Measurements from ENCODE around the gene CHP2.
"Not testable (repeated sequence)": the region's sequence is repeated elsewhere in the genome, so short reads cannot be mapped to it uniquely, and the experiment has no call there.

The CHP2 gene

DNA sequence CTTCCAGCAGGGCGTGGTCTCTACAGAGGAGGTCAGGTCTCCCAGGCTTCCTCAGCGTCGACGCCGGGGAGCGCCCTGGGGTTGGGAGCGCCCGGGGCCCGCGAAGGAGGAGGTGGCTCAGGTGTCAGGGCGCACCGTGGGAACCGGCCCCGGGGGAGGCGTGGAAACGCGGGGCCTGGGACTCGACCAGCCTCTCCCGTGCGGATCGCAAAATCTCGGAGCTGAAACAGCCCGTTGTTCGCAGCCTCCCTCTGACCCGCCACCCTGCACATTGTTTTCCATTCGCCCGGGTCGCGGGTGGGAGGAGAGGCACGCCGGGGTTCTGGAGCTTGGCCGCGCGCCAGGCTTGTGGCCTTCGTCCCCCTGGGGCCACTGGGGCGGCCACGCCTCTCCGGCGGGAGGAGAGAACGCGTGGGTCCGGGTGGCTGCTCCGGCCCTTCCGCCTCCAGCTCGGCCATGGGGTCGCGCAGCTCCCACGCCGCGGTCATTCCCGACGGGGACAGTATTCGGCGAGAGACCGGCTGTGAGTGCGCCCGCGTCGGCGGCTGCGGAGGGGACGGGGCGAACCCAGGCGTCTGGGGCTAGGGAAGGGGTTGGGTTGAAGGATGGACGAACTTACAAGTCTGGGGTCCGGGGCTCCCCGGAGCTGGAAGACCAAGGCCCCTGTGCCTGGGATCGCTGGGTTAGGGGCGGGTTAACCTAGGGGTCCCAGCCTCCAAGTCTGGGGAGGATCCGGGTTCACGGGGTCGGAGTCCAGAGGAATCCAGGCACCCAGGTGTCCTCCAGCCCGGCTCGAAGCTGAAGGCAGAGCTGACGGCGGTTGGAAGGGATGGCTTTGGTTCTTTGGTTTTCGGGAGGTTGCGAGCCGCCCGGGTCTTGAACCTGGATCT is at the start of gene CHP2:
CHP2 (plus strand) TSS at position 433 of the 890 bp plus-strand sequence; CDS start at position 457, 24 bp downstream.
- no peak for DNase-seq (ENCODE audit: low spot score)

DNA sequence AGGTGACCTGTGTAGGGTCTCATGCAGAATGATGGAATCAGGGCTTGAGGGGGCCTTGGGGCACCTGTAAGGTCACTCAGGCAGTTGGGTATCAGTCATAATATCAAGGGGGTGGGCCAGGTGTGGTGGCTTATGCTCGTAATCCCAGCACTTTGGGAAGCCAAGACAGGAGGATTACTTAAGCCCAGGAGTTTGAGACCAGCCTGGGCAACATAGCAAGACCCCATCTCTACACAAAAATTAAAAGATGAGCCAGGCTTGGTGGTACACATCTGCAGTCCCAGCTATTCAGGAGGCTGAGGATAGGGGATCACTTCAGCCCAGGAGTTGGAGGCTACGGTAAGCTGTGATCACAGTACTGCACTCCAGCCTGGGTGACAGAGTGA is 49.3 kb upstream of the CHP2 start:
- DNase-seq (ENCODE audit: low spot score), result no peak

DNA sequence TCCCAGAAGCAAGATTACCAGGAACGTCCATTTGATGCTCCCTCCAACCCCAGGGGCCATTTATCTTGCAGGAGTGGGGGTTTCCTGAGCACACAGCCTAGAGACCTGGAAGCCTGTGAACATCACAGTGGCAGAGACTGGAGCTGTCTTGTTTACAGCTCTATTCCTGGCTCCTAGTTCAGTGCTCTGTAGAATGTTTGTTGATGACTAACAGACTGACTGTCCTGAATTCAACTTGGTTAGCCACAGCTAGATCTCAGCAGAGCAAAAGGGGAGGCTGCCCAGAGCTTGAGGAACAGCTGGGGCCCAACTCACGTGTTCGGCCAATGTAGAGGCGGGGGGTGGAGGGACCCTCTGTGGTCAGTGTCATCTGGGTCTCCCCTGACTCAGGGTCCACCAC is 48.4 kb upstream of the CHP2 start:
- DNase-seq (ENCODE audit: low spot score), result no peak

DNA sequence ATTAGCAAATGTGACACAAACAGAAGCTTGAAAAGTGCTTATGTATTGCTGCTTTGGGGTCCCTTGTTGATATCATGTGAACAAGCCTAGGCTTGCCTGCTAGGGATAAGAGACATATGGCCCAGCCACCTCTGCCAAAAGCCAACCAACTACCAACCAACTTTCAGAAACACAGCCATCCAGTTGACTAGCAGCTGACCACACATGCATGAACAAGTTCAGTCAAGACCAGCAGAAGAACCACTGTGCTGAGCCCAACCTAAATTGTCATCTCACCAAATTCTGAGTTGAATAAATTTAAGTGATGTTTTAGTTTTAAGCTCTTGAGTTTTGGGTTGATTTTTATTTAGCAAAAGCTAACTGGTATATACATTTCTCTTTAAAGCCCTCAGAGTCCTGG is 45.3 kb upstream of the CHP2 start:
- DNase-seq (ENCODE audit: low spot score), result no peak

DNA sequence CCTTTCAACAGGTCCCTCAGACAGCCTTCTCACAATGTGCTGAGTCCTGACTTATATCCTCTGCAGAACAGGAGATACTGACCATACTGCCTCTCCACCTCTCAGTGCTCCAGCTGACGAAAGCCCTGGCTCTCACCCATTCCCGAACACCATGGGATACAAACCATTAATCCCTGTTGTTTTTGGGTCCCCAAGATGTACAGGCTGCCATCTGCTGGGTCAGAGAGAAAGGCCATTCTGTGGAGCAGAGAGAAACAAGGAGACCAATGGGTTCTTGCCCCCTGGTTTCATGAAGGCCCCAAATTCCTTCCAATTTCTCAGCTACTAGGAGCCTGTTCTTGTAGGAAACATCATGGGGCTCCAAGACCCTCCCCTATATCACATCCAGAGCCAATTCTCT is 44.8 kb upstream of the CHP2 start:
- no peak for DNase-seq (ENCODE audit: low spot score)

DNA sequence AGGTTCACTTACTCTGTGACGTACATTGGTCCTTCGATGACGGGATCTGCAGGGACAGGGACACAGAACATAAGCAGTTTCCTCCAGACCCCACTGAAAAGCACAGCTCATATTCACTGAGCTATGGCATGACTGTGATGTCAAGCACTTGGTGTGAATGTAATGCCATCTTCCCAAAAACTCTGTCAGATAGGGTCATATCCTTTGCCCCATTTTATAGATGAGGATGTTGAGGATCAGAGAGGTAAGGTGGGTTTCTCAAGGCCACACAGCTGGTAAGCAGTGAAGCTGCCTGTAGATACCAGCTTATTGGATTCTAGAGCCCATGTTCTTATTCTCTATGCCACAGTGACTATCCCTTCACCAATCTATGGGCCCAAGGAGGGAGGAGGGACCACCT is 44.3 kb upstream of the CHP2 start:
- DNase-seq (ENCODE audit: low spot score), result no peak

DNA sequence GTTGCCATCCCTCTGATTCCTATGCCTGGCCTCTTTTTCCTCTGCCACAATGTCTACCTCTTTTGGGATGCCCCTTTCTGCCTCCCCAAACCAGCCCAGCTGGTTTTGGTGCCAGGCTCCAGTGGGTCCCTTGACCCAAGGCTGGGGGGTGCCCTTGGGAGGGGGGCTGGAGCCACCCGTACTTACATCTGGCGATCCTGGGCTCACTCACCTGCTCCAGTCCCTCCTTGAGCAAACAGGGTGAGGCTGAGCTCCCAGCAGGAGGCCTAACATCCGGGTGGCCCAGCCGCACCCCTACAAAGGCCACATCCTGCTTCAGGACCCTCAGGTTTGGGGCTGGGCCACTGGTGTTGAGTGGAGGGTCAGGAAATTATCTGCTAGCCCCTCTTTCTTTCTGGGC is 43.0 kb upstream of the CHP2 start:
- DNase-seq (ENCODE audit: low spot score), result no peak

DNA sequence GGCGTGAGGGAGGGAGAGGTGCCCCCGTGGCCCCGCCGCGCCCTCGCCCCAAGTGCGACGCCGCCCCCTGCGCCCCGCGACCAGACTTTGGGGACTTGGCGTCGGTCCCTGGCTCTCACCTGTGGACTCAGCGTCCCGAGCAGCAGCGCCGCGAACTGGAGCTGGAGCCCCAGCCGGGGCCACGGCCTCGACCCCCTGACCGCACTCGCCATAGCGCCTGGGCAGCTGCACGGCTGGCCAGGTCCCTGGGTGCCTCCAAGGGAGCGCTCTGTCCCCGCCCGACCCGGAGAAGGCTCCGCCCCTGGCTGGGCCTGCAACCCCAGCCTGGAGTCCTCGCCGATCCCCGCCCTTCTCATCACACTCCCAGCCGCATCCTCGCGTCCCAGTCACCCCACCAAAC is 41.9 kb upstream of the CHP2 start, which contains the start of gene ERN2:
ERN2 (minus strand) TSS at position 247 of the 400 bp plus-strand sequence; CDS start at position 212, 35 bp downstream.
- no peak for DNase-seq (ENCODE audit: low spot score)

DNA sequence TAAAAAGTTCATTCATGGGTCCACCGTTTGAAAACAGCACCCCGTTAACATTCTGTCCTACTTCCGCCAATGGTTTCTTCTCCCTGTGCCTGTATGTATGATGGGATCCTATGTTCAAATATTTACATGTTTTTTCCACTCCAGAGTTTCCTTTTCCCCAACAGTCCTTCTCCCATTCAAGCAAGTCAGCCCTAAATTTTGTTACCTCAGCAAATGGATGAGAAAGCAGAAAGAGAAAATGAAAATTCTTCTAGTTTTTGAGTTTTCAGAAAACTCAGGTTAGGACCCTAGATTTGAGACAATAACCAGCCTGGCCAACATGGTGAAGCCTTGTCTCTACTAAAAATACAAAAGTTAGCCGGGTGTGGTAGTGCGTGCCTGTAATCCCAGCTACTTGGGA is 38.3 kb upstream of the CHP2 start:
- no peak for DNase-seq (ENCODE audit: low spot score)

DNA sequence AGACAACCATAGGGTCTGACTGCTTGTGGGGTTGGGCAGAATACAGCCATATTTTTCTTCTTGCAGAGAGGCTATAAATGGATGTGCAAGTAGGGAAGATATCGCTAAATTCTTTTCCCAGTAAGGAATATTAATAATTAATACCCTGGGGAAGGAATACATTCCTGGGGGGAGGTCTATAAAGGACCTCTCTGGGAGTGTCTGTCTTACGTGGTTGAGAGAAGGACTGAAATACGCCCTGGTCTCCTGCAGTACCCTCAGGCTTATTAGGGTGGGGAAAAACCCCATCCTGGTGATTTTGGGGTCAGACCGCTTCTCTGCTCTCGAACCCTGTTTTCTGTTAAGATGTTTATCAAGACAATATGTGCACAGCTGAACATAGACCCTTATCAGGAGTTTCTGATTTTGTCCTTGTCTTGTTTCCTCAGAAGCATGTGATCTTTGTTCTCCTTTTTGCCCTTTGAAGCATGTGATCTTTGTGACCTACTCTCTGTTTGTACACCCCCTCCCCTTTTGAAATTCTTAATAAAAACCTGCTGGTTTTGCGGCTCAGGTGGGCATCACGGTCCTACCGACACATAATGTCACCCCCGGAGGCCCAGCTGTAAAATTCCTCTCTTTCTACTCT is 32.1 kb upstream of the CHP2 start:
- not testable (repeated sequence) for DNase-seq (ENCODE audit: low spot score)

DNA sequence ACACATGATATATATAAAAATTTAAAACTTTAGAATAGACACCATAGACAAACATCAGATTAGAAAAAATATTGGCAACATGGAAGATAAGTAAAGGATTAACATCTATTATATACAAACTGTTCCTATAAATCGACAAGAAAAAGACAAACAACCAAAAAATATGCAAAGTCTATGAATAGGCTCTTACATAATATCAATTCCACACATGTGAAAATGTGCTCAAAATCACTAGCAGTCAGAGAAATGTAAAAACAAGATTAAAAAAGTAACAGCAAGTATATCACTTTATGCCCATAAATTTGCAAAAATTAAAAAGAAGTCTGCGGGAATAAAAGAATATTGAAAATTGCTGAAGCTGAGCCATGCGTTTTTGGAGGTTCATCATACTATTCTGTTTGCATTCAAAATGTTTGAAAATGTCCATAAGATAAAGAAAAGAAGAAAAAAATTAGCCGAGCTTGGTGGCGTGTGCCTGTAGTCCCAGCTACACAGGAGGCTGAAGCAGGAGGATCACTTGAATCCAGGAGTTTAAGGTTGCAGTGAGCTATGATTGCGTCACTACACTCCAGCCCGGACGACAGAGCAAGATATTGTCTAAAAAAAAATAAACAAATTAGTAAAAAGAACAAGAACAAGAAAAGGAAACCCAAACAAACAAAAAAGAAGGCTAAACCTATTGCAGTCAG is 30.6 kb upstream of the CHP2 start:
- no peak for DNase-seq (ENCODE audit: low spot score)

DNA sequence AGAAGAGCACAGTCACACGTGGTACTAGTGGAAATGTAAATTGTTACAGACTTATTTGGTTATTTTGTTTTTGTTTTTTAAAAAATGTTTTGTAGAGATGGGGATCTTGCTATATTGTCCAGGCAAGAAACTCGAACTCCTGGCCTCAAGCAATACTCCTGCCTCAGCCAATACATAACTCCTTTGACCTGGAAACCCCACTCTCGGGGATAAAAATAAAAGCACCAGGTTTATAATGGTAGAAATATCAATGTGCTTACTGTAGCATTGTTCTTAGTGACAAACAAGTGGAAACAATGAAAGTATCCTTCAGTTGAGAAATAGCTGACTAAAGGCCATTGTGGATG is 30.1 kb upstream of the CHP2 start:
- no peak for DNase-seq (ENCODE audit: low spot score)

DNA sequence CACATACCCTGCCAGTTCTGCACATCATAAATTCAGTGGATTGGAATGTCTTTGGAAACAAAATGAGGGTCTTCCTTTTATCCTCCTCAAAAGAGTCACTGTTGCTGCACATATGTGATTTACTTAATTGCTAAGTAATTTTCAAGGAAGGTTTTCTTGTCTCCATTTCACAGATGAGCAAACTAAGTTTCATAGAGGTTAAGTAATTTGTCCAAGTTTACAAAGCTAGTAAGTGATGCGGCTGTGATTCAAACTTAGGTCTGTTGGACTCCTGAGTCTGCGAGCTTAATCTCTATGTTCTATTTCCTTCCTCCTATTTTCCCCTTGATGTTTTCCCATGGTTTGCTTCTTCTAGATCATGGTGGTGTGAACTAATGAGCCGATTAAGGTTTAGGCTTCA is 28.1 kb upstream of the CHP2 start:
- DNase-seq (ENCODE audit: low spot score), result no peak

DNA sequence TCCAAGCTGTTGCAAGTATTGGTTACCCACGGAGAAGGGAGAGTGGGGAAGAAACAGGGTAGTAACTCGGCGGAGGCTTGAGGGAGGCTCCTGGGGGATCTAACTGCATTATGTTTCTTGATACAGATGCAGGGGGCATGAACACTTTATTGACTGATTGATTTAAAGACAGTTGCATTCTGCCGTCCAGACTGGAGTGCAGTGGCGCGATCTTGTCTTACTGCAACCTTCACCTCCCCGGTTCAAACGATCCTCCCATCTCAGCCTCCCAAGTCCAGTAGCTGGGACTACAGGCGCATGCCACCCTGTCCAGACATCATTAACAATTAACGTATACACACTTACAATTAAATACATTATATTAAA is 26.7 kb upstream of the CHP2 start:
- no peak for DNase-seq (ENCODE audit: low spot score)

DNA sequence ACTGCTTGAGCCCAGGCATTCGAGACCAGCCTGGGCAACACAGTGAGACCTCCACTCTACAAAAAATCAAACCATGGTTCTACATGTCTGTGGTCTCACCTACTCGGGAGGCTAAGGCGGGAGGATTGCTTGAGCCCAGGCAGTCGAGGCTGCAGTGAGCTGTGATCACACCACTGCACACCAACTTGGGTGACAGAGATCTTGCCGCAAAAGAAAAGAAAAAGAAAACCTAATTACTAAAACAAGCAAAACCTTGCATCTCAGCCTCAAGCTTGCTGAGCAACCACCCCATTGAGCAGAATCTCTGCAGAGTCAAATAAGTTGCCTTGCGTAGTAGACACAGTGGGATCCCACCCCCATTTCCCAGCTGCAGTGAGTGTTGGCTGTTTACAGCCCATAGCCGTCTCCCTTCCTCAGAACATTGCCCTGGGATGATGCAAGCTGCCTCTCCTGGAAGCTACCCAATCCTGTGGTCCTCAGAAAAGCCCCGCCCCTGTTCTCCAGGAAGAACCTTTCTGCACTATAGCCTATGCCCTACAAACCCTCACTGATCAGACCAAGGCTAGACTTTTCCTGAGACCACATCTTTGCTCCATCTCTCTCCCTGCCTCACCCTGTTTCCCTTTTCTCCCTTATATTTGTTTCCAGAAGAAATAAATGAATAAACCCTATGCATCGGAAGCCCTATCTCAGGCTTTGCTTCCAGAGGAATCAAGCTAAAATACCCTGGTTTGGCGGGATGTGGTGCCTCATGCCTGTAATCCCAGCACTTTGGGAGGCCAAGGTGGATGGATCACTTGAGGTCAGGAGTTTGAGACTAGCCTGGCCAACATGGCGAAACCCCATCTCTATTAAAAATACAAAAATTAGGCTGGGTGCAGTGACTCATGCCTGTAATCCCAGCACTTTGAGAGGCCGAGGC is 25.1 kb upstream of the CHP2 start:
- no peak for DNase-seq (ENCODE audit: low spot score)

DNA sequence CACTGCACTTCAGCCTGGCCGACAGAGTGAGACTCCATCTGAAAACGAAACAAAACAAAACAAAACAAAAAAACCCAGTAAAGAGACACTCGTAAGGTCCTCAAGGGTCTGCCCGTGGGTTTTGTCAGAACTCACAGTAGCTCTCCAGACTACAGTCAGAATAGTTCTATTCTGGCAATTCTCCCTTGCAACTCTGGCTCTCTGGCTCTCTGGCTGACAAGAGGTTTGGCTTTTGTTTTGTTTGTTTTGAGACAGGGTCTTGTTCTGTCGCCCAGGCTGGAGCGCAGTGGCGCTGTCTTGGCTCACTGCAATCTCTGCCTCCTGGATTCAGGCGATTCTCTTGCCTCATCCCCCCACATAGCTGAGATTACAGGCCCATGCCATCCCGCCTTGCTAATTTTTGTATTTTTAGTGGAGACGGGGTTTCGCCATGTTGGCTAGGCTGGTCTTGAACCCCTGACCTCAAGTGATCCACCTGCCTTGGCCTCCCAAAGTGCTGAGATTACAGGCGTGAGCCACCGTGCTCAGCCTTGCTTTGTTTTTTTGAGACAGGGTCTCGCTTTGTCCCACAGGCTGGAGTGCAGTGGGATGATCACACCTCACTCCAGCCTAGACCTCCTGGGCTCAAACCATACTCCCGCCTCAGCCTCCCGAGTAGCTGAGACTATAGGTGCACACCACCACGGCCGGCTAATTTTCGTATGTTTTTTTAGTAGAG is 20.5 kb upstream of the CHP2 start:
- DNase-seq (ENCODE audit: low spot score), result no peak

DNA sequence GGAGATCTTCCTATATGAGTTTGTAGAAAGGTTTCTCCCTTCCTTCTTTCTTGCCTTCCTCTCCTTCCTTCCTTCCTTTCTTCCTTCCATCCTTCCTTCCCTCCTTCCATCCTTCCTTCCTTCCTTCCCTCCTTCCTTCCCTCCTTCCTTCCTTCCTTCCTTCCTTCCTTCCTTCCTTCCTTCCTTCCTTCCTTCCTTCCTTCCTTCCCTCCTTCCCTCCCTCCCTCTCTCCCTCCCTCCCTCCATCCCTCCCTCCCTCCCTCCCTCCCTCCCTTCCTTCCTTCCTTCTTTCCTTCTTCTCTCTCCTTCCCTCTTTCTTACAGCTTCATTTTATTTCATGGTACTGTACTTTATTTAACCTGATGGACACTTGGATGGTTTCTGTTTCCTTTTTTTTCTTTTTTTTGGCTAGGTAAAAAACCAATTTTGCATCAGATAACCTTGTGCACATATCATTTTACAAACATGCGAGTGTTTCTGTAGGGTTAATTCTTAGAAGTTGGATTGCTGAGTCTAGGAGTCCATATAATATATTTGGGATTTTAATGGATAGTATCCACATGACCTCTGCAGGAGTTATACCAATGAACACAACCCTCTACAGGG is 17.3 kb upstream of the CHP2 start:
- DNase-seq (ENCODE audit: low spot score), result not testable (repeated sequence)

DNA sequence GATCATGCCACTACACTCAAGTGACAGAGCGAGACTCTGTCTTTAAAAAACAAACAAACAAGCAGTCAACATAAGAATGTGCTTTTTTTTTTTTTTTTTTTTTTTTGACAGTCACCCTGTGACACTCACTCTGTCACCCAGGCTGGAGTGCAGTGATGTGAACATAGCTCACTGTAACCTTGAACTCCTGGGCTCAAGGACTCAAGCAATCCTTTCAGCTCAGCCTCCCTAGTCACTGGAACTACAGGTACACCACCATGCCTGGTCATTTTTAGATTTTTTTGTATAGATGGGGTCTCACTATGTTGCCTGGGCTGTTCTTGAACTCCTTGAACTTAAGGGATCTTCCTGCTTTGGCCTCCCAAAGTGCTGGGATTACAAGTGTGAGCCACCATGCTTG is 15.3 kb upstream of the CHP2 start:
- DNase-seq (ENCODE audit: low spot score), result no peak

DNA sequence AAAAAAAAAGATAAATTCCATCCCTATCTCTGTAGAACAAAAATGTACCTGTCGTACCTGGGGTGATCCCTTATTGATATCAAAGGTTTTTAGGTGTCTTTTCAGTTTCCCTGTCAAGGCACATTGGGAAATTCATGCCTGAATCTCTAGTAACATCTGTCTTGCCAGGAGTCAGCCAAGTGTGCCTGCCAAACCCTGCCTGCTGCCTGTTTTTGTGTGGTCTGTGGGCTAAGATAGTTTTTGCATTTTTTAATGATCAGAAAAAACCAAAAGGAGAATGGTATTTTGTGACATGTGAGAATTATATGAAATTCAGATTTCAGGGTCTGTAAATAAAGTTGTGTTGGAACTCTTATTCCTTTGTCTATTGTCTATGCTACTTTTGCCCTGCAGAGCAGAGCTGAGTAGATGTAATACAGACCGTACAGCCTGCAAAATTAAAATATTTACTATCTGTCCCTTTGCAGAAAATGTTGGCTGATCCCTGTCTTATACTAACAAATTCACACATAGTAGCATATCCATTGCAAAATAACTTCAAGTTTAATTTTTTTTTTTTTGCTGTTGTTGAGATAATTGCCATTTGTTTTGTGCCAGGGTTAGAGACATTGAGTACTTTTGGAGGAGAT is 13.0 kb upstream of the CHP2 start:
- DNase-seq (ENCODE audit: low spot score), result no peak

DNA sequence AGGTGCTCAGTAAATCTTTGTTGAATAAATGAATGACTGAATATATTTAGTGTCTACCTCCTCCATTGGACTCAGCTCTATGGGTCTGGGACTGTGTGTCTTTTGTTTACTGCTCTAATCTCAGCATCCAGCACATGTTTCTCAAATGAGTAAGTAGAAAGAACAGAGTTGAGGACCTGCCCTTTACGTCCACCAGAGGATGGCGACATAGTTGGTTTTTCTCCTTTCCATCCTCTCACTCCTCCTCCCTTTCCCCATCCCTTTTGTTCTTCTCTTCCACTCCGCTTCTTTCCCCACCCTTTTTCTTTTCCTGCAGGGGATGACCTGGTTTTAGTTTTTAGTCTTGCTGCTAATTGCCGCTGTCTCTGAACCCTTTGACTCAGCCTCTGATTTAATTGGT is 12.1 kb upstream of the CHP2 start:
- DNase-seq (ENCODE audit: low spot score), result no peak

DNA sequence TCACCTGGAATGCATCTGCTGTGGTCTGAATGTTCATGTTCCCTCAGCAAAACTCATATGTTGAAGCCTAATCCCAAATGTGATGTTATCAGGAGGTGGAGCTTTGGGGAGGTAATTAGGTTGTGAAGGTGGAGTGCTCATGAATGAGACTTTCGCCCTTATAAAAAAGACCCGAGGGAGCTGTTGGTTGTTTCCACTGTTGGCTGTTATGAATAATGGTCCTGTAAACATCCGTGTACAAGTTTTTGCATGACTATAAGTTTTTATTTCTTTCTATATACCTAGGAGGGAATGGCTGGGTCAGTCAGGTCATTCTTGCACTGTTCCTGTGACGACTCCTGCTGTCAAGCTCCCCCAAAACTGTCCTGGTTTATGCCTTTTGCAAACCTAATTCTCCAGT is 9.6 kb upstream of the CHP2 start:
- DNase-seq (ENCODE audit: low spot score), result no peak
